HG03571 (cell line): ENCODE results near the gene HIGD1B.

ENCODE experiments used
- ATAC-seq: cut with Tn5 transposase; IDR thresholded peaks from one replicate; pipeline ENCODE4 v1.9.1; 2021; ENCODE audit not compliant: unreplicated experiment

Gene HIGD1B

DNA sequence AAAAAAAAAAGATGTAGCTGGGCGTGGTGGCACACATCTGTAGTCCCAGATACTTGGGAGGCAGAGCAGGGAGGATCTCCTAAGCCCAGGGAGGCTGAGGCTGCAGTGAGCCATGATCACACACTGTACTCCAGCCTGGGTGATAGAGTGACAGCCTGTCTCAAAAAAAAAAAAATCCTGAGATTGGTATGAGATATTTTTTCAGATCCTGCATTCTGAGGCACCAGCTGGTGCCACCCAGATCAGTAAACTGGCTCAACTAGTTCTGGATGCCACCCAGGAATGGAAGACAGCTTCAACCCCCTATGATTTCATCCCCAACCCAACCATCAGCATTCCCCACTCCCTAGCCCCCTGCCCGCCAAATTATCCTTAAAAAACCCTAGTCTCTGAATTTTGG is 10.5 kb upstream of the HIGD1B start:
- no peak for ATAC-seq

- ATAC-seq = no peak
These were observed 7.4 kb upstream of the HIGD1B start for GRCh38 chr17:44840274-44840673.

GRCh38 chr17:44840936-44841335 is 6.7 kb upstream of the HIGD1B start:
- ATAC-seq = no peak

- no peak for ATAC-seq
These were observed 4.9 kb upstream of the HIGD1B start for GRCh38 chr17:44842748-44843147.

- ATAC-seq = no peak
These were observed 3.3 kb upstream of the HIGD1B start for GRCh38 chr17:44844390-44844830.

DNA sequence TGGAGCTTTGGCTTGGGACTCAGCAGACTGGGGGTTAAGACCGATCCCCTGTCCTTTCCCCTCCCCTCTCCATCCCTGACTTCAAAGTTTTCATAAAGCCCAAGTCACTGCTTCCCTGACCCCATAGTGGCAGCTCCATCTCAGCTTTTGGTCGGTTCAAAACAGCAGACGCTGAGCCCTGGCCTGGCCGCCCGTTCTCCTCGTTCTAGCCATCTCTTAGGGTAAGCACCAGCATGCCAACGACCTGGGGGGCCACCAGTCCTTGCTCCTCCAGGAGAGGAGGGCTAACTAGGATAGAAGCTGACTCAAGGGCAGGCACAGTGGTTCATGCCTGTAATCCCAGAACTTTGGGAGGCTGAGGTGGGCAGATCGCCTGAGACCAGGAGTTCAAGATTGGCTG is 1.5 kb upstream of the HIGD1B start:
- ATAC-seq = no peak

DNA sequence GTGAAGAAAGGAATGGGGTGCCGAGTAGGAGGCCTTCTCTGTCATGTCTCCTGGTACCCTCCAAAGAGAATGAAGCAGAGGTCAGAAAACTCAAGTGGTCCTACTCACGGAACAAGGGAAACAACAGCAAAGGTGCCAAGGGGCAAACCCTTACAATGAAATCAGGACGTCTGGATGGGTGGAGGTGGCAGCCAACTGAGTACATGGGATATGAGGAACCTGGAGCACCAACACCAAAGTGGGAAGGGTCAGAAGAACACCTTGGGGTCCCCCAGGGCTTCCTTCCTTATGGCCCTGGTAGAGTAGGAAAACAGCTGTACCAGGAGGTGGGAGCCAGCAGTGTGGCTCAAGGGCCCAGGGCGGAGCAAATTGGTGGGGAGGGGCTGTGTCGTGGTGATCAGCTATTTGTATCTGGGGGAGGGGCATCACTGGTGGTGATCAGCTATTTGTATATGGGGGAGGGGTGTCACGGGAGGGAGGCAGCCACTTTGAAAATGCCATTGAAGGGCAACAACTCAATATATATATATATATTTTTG is 643 bp downstream of the HIGD1B start:
- no peak for ATAC-seq

DNA sequence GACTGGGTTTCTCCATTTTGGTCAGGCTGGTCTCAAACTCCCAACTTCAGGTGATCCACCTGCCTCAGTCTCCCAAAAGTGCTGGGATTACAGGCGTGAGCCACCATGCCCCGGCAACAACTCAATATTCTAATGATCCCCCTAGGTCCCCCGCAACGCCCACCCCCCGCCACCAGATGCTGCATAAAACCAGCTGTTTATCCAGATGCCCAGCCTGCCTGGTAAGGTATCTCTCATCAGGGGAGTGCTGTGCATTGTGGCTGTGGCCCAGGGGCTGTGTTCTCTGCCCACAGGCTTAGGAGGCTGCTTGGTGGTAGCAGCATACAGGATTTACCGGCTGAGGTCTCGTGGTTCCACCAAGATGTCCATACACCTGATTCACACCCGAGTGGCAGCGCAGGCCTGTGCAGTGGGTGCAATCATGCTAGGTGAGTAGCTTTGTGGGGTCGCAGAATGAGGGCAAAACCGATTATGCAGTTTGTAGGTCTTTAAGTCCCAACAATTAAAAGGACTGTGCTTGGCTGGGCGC is 1.3 kb downstream of the HIGD1B start:
- ATAC-seq = no peak

- ATAC-seq = no peak
These were observed 2.3 kb downstream of the HIGD1B start for GRCh38 chr17:44850025-44850424.

DNA sequence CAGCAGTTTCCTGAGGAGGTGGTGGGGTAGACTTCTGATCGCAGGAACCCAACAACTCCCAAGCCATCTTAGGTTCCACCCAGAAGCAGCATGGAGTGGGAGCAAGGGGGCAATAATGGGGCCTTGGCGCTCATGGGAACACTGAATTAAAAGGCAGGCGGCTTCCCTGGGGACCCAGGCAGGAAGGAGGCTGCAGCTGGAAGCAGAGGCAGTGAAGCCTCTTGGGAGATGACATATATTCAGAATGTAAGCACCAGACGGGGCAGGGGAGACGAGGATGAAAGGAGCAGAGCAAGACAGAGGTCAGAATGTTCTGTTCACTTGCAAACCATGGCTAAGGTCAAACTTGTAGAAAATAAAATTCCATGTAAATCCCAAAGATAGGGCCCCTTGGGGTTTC is 2.9 kb downstream of the HIGD1B start:
- no peak for ATAC-seq

DNA sequence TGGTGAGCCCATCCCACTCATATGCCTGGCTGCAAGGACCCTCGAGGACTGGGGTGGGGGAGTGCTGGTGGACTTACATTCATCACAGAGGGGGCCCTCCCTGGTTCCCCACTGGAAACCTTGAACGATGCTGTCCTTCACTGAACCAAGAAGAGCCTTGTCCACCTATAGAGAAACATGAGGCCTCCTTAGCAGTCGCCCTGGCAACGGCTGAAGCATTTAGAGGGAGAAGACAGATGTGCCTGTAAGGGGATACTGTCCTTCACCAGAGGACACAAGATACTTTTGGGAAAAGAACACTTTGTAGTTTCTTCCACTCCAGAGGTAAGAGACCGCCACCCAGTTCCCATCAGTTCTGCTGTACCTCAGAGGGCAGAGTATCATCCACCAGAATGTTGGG is 6.5 kb downstream of the HIGD1B start:
- ATAC-seq = no peak

GRCh38 chr17:44859701-44860100 is 12.0 kb downstream of the HIGD1B start:
- no peak for ATAC-seq

- ATAC-seq = no peak
These were observed 14.7 kb downstream of the HIGD1B start for GRCh38 chr17:44862278-44862914.

GRCh38 chr17:44863061-44863918 is 15.6 kb downstream of the HIGD1B start:
- no peak for ATAC-seq

DNA sequence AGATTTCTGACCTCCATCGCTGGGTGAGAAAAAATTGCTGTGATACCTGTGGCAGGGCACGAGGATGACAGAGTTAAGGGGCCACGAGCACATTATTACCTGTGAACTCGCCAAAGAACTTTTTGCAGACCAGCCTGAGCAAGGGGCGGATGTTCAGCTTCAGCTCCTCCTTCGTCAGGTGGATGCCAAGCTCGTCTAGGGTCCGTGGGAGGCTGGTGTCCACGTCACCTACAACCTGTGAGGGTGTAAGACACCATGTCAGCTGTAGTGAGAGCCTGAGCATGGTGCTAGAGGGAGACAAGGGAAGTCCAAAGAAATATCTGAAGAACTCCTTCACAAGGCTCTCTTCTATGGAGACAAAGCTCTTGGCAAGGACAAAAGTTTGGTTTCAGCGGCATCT is 17.1 kb downstream of the HIGD1B start:
- ATAC-seq = no peak

DNA sequence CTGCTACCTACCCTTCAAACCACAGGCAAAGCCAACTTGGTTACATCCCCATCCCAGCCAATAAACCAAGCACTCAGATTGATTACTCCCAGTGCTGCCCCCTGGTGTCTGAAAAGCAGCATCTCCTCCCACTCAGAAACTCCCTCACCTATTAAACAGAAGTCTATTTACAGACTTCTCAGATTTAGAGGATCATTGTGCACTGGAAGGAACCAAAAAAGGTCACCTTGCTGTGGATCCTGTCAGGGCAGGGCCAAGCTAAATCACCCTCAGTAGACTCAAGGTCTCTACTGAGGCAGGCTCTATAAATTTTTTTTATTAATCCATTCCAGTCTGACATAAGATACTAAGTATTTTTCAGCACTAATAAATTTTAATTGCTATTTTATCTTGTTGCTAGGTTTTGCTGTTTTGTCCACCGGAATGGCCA is 17.6 kb downstream of the HIGD1B start:
- no peak for ATAC-seq

GRCh38 chr17:44865931-44866330 is 18.2 kb downstream of the HIGD1B start:
- ATAC-seq = no peak

DNA sequence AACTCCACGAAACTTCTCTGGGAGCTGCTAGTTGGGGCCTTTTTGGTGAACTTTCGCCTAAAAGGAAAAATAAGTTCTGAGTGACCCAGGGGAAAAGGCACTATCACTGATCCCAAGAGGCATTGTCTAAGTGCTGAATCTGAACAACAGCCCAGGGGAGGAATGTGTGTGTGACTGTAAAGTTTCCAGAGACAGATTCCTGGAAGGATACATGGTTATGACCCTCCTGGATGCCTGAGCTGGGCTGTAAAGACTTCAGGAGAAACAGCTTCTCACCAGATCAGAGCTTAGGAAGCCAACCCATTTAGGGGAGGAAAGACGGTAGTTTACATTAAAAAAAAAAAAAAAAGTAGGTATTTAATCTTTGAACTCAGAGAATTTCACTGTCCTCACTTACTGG is 20.2 kb downstream of the HIGD1B start:
- no peak for ATAC-seq

DNA sequence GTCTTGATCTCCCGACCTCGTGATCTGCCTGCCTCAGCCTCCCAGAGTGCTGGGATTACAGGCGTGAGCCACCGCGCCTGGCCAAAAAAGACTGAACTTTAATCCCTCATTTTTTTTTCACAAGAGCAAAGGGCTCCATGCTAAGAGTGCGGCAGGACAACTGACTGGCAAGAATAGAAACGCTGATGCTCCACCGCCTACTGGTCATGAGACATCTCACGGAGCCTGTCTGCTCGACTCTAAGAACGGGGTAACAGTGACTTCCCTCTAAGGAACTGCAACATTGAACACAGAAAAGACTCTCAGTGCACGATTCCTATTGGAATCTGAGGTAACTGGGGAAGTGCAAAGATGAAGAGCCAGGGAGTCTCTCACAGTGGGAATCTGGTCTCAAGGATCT is 23.9 kb downstream of the HIGD1B start:
- ATAC-seq = no peak

DNA sequence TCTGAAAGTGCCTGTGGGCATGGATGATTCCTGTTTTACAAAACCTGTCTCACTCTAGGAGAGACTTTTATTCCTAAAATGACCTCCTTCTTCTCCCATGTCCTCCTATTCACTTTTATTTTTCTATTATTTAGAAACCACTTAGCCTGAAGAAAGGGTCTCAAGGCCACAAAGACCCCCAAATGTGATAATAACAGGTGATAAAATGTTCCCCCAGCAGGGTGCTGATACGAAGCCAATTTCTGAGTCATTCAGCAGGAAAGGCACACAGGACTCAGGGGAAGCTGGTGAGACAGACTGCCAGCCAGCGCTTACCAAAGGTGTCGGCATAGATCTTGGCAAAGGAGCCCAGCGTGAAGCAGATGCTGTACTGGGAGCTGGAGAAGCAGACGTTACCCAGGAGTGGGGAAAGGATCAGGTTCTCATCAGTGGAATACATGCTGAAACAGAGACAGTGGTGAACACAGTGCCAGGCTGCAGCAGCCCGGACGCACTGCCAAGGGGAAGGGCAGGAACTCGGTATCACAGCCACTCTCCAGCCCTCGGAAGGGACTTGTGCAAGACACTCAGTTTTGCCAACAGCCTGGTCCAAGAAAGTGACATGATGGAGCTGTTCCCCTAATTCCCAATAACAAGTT is 24.6 kb downstream of the HIGD1B start:
- ATAC-seq = no peak

GRCh38 chr17:44875761-44876160 is 28.1 kb downstream of the HIGD1B start:
- ATAC-seq = no peak
